Progenitor cell of endocrine pancreas (in vitro differentiated cells): ENCODE results near the gene RUNX1. TPM values are rescaled to one million over a fixed set of nuclear protein-coding genes. Genes with fewer than 3 reads are reported as not detected.

Experiments used
- DNase-seq: peaks from one replicate; pipeline ENCODE4 v3.0.0; 2021; ENCODE audit warnings: low spot score; ENCODE audit not compliant: unreplicated experiment
- H3K27ac Mint-ChIP-seq: 2 replicates; pipeline ENCODE4 v1.8.0; 2021; ENCODE audit warnings: mild to moderate bottlenecking, moderate library complexity, mixed read lengths
- H3K27me3 Mint-ChIP-seq: 2 replicates; pipeline ENCODE4 v1.8.0; 2021; ENCODE audit warnings: mixed read lengths
- H3K36me3 Mint-ChIP-seq: 2 replicates; pipeline ENCODE4 v1.8.0; 2022; ENCODE audit warnings: mixed read lengths; ENCODE audit not compliant: insufficient read depth
- H3K4me1 Mint-ChIP-seq: 2 replicates; pipeline ENCODE4 v1.8.0; 2021; ENCODE audit warnings: low read depth, mixed read lengths
- H3K4me3 Mint-ChIP-seq: 2 replicates; pipeline ENCODE4 v1.8.0; 2021; ENCODE audit warnings: low read depth, mild to moderate bottlenecking, moderate library complexity, mixed read lengths
- H3K9me3 Mint-ChIP-seq: 2 replicates; pipeline ENCODE4 v1.8.0; 2021; ENCODE audit warnings: low read depth, mixed read lengths
- total RNA-seq: library from RNA; stranded (reverse); gene quantifications from 2 replicates; pipeline ENCODE4 v1.2.1, GENCODE V29; 2021
- TF ChIP-seq, protein P1 (sequence below): fragments of 200-600 bp; sonication (generic); IDR thresholded peaks from one replicate; pipeline ENCODE4 v1.5.0; 2021; ENCODE audit warnings: antibody characterized with exemption, mild to moderate bottlenecking; ENCODE audit not compliant: unreplicated experiment

RUNX1 gene
- total RNA-seq, 1 donor from 2014 or later: 7.1 TPM

GRCh38 chr21:34930971-34931370 is 118.1 kb downstream of the RUNX1 start:
- peaks cover 10% of the 10 kb centered on the region for H3K27me3 Mint-ChIP-seq
- no peak overlapping the region for H3K27ac Mint-ChIP-seq
- TF ChIP-seq, protein P1, sequence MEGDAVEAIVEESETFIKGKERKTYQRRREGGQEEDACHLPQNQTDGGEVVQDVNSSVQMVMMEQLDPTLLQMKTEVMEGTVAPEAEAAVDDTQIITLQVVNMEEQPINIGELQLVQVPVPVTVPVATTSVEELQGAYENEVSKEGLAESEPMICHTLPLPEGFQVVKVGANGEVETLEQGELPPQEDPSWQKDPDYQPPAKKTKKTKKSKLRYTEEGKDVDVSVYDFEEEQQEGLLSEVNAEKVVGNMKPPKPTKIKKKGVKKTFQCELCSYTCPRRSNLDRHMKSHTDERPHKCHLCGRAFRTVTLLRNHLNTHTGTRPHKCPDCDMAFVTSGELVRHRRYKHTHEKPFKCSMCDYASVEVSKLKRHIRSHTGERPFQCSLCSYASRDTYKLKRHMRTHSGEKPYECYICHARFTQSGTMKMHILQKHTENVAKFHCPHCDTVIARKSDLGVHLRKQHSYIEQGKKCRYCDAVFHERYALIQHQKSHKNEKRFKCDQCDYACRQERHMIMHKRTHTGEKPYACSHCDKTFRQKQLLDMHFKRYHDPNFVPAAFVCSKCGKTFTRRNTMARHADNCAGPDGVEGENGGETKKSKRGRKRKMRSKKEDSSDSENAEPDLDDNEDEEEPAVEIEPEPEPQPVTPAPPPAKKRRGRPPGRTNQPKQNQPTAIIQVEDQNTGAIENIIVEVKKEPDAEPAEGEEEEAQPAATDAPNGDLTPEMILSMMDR: no peak
- no peak overlapping the region for H3K4me3 Mint-ChIP-seq
- no peaks in the 10 kb centered on the region for H3K36me3 Mint-ChIP-seq
- H3K9me3 Mint-ChIP-seq: no peaks in the 10 kb centered on the region
- H3K4me1 Mint-ChIP-seq: peaks cover 8% of the 10 kb centered on the region
- no peak for DNase-seq

DNA sequence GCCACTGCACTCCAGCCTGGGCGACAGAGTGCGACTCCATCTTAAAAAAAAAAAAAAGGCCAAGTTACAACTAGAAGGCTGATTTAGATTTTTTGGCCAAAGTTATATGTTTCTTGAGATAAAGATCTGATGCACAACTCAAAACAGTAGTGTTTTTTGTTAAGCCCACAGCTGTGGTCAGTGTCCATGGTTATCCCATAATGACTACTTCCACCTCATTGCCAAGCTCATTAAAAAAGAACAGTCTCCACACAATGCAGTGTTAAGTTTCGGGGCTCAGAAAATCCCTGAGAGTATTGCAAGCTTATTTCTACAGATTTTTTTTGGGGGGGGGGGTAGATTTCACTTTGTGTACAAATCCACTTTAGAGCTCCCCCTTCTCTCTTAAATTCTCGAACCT is 120.5 kb downstream of the RUNX1 start:
- Mint-ChIP-seq H3K9me3 (no peaks in the 10 kb centered on the region), H3K4me3 (no peak overlapping the region), H3K27ac (no peak overlapping the region), H3K36me3 (no peaks in the 10 kb centered on the region), H3K27me3 (peaks cover 8% of the 10 kb centered on the region), H3K4me1 (peaks cover 8% of the 10 kb centered on the region)
- DNase-seq: no peak
- TF ChIP-seq, protein P1: no peak

- no peaks in the 10 kb centered on the region for H3K36me3 Mint-ChIP-seq
- H3K27ac Mint-ChIP-seq: no peak overlapping the region
- H3K4me3 Mint-ChIP-seq: no peak overlapping the region
- TF ChIP-seq, protein P1: no peak
- DNase-seq: no peak
- peaks cover 9% of the 10 kb centered on the region for H3K27me3 Mint-ChIP-seq
- no peaks in the 10 kb centered on the region for H3K9me3 Mint-ChIP-seq
- H3K4me1 Mint-ChIP-seq: peaks cover 8% of the 10 kb centered on the region
Measured at GRCh38 chr21:34927992-34928391, 121.1 kb downstream of the RUNX1 start.

GRCh38 chr21:34926803-34927467 is 122.2 kb downstream of the RUNX1 start:
- no peak overlapping the region for H3K27ac Mint-ChIP-seq
- H3K4me3 Mint-ChIP-seq: no peak overlapping the region
- no peaks in the 10 kb centered on the region for H3K36me3 Mint-ChIP-seq
- H3K9me3 Mint-ChIP-seq: no peaks in the 10 kb centered on the region
- DNase-seq: no peak
- TF ChIP-seq, protein P1: no peak
- H3K4me1 Mint-ChIP-seq: peaks cover 8% of the 10 kb centered on the region
- peaks cover 6% of the 10 kb centered on the region for H3K27me3 Mint-ChIP-seq

DNA sequence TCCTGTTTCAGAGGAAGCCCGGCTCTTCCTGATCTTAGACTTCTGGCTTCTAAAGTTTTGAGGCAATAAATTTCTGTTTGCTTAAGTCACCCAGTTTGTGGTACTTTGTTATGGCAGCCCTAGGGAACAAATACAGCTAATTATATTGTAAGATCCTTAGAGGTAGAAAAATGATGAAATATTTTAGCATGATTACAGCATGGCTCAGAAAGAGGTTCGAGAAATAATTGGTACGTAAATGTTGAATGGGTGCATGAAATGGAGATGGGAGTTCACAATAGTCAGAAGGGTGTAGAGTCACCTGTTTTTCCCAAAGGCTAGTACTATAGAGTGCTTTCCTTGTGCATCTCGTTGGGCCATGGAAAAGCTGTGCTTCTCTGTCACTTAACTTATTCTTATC is 123.5 kb downstream of the RUNX1 start:
- Mint-ChIP-seq H3K27me3 (peaks cover 3% of the 10 kb centered on the region), H3K4me3 (no peak overlapping the region), H3K9me3 (no peaks in the 10 kb centered on the region), H3K36me3 (no peaks in the 10 kb centered on the region), H3K27ac (no peak overlapping the region), H3K4me1 (peaks cover 8% of the 10 kb centered on the region)
- no peak for DNase-seq
- TF ChIP-seq, protein P1: no peak
